MM.1S (cell line): ENCODE data around the gene TNIP1.

Experiments
- DNase-seq: peaks from one replicate; pipeline ENCODE4 v3.0.0-alpha.2; 2015
- H2AFZ ChIP-seq: fragments of 300-600 bp; sonication (generic); 2 replicates; pipeline ENCODE4 v1.6.0; 2016; ENCODE audit warnings: antibody characterized with exemption, low read length
- H3F3A ChIP-seq: fragments of 300-600 bp; sonication (generic); 2 replicates; pipeline ENCODE4 v1.6.1; 2016; ENCODE audit warnings: mild to moderate bottlenecking, antibody characterized with exemption, low read length, moderate library complexity, mixed read lengths; ENCODE audit not compliant: insufficient read depth
- H3K27ac ChIP-seq: fragments of 300-600 bp; sonication (generic); 2 replicates; pipeline ENCODE4 v1.5.1; 2016; ENCODE audit warnings: mild to moderate bottlenecking, low read length
- H3K27me3 ChIP-seq: fragments of 300-600 bp; sonication (generic); replicated peaks from 2 replicates; pipeline ENCODE4 v1.6.0; 2016; ENCODE audit warnings: low read length; ENCODE audit not compliant: insufficient read depth
- H3K36me3 ChIP-seq: fragments of 300-600 bp; sonication (generic); replicated peaks from 2 replicates; pipeline ENCODE4 v1.6.1; 2016; ENCODE audit warnings: mild to moderate bottlenecking, low read length, mixed read lengths; ENCODE audit not compliant: insufficient read depth
- H3K4me1 ChIP-seq: fragments of 300-600 bp; sonication (generic); 2 replicates; pipeline ENCODE4 v1.6.1; 2016; ENCODE audit warnings: low read length, mixed read lengths
- H3K4me2 ChIP-seq: fragments of 300-600 bp; sonication (generic); 2 replicates; pipeline ENCODE4 v1.6.0; 2016; ENCODE audit warnings: low read depth, low read length
- H3K4me3 ChIP-seq: fragments of 300-600 bp; sonication (generic); 2 replicates; pipeline ENCODE4 v1.5.1; 2016; ENCODE audit warnings: low read length, mixed read lengths
- H3K79me2 ChIP-seq: fragments of 300-600 bp; sonication (generic); 2 replicates; pipeline ENCODE4 v1.6.1; 2016; ENCODE audit warnings: mixed run types, low read length, mixed read lengths
- H3K9ac ChIP-seq: fragments of 300-600 bp; sonication (generic); 2 replicates; pipeline ENCODE4 v1.6.1; 2016; ENCODE audit warnings: low read length, mixed read lengths
- H3K9me2 ChIP-seq: fragments of 300-600 bp; sonication (generic); replicated peaks from 2 replicates; pipeline ENCODE4 v1.6.1; 2016; ENCODE audit warnings: mild to moderate bottlenecking, low read length, mixed read lengths; ENCODE audit not compliant: insufficient read depth
- H3K9me3 ChIP-seq: fragments of 300-600 bp; sonication (generic); replicated peaks from 2 replicates; pipeline ENCODE4 v1.6.1; 2016; ENCODE audit warnings: mild to moderate bottlenecking, low read length, mixed read lengths; ENCODE audit not compliant: insufficient read depth
- H4K20me1 ChIP-seq: fragments of 300-600 bp; sonication (generic); 2 replicates; pipeline ENCODE4 v1.6.1; 2016; ENCODE audit warnings: mild to moderate bottlenecking, low read length, moderate library complexity, mixed read lengths; ENCODE audit not compliant: insufficient read depth
- EZH2 ChIP-seq: fragments of 300-600 bp; sonication (generic); optimal IDR thresholded peaks from 2 replicates; pipeline ENCODE3; 2017; ENCODE audit warnings: low read depth, mild to moderate bottlenecking, antibody characterized with exemption, low read length, mixed read lengths
- EZH2phosphoT487 ChIP-seq: fragments of 300-600 bp; sonication (generic); IDR thresholded peaks from 2 replicates; pipeline ENCODE4 v1.6.1; 2018; ENCODE audit warnings: antibody characterized with exemption, low read length
- TF ChIP-seq, protein P1 (sequence below): fragments of 300-600 bp; sonication (generic); IDR thresholded peaks from 2 replicates; pipeline ENCODE4 v1.5.1; 2016; ENCODE audit warnings: antibody characterized with exemption, low read length, mixed read lengths

TNIP1 gene

GRCh38 chr5:151001436-151001835 is 79.4 kb downstream of the TNIP1 start:
- Histone ChIP-seq H3K9me2 (no peaks in the 10 kb centered on the region), H3K79me2 (no peaks in the 10 kb centered on the region), H3K27me3 (no peaks in the 10 kb centered on the region), H3K4me2 (no peak overlapping the region), H3K4me1 (no peaks in the 10 kb centered on the region), H3K4me3 (no peak overlapping the region), H3K9ac (no peak overlapping the region), H2AFZ (no peak overlapping the region), H3K9me3 (no peaks in the 10 kb centered on the region), H4K20me1 (no peaks in the 10 kb centered on the region), H3K36me3 (no peaks in the 10 kb centered on the region), H3F3A (no peaks in the 10 kb centered on the region), H3K27ac (no peak overlapping the region)
- TF ChIP-seq EZH2 (no peak), EZH2phosphoT487 (no peak)
- TF ChIP-seq, protein P1, sequence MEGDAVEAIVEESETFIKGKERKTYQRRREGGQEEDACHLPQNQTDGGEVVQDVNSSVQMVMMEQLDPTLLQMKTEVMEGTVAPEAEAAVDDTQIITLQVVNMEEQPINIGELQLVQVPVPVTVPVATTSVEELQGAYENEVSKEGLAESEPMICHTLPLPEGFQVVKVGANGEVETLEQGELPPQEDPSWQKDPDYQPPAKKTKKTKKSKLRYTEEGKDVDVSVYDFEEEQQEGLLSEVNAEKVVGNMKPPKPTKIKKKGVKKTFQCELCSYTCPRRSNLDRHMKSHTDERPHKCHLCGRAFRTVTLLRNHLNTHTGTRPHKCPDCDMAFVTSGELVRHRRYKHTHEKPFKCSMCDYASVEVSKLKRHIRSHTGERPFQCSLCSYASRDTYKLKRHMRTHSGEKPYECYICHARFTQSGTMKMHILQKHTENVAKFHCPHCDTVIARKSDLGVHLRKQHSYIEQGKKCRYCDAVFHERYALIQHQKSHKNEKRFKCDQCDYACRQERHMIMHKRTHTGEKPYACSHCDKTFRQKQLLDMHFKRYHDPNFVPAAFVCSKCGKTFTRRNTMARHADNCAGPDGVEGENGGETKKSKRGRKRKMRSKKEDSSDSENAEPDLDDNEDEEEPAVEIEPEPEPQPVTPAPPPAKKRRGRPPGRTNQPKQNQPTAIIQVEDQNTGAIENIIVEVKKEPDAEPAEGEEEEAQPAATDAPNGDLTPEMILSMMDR = no peak
- no peak for DNase-seq

DNA sequence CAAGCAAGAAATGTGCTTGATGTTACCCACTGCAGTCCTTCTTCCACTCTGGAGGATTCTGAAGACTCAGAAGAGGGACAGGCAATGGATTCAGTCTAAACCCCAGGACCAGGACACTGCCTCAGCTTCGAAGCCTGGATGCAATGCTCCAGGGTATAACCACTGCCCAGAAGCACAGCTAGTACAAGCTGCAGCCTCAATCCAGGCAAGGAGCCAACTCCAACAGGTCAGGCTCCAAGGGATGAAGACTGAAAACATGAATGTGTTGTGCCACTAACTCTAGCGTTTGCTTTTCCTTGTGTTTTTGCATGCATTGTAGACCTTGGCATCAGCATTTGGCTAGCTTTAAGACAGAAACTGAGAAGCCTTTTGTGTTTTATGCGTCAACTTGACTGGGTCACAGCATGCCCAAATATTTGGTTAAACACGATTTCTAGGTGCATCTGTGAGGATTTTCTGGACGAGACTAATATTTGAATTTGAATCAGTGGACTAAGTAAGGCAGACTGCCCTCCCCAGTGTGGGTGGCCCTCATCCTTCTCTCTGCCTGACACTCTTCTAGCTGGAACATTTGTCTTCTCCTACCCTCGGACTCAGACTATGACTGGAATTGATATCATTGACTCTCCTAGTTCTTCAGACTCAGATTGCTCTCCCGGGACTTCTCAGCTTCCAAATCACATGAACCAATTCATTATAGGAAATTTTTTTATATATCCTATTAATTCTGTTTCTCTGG is 81.0 kb downstream of the TNIP1 start:
- H3K9me3 ChIP-seq = no peaks in the 10 kb centered on the region
- H3K9me2 ChIP-seq = no peaks in the 10 kb centered on the region
- no peaks in the 10 kb centered on the region for H3K27me3 ChIP-seq
- H4K20me1 ChIP-seq = no peaks in the 10 kb centered on the region
- no peak for DNase-seq
- H3F3A ChIP-seq = no peaks in the 10 kb centered on the region
- no peak overlapping the region for H3K27ac ChIP-seq
- no peaks in the 10 kb centered on the region for H3K36me3 ChIP-seq
- no peaks in the 10 kb centered on the region for H3K79me2 ChIP-seq
- H3K4me3 ChIP-seq = no peak overlapping the region
- TF ChIP-seq, protein P1 = no peak
- no peak for TF ChIP-seq EZH2phosphoT487
- TF ChIP-seq EZH2 = no peak
- H2AFZ ChIP-seq = no peak overlapping the region
- no peak overlapping the region for H3K4me2 ChIP-seq
- no peak overlapping the region for H3K9ac ChIP-seq
- no peaks in the 10 kb centered on the region for H3K4me1 ChIP-seq

DNA sequence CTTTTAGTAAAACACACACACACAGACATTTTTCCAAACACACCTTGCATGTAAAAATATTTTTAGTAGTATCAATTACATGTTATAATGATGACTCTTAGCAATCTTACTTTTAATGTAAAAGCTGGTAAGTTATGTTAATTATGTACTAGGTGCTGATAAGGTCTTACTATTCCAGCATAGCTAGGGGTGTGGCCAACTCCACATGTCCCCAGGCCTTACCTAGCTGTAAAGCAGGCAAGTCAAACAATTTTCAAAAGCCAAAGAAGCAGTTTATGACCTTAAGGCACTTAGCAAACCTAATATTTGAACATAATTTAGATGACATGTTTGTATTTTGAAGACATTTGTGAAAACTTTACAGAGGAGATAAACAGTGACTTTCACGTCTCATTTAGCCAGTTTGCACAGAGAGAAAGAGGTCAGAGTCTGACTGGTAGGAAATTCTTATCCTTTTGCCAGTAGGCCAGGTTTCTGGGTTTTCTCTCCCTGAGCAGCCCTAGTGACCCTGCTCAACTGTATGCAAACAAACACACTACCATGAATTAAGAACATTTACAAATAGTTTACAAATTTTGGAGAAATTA is 86.9 kb downstream of the TNIP1 start:
- H3K27ac ChIP-seq = no peak overlapping the region
- H3K9me2 ChIP-seq = no peaks in the 10 kb centered on the region
- TF ChIP-seq, protein P1 = no peak
- TF ChIP-seq EZH2phosphoT487 (no peak), EZH2 (no peak)
- no peak overlapping the region for H3K4me3 ChIP-seq
- DNase-seq = no peak
- H3K36me3 ChIP-seq = no peaks in the 10 kb centered on the region
- no peaks in the 10 kb centered on the region for H3K9me3 ChIP-seq
- no peaks in the 10 kb centered on the region for H3K27me3 ChIP-seq
- no peaks in the 10 kb centered on the region for H3F3A ChIP-seq
- no peaks in the 10 kb centered on the region for H3K4me1 ChIP-seq
- H3K4me2 ChIP-seq = no peak overlapping the region
- no peak overlapping the region for H2AFZ ChIP-seq
- no peak overlapping the region for H3K9ac ChIP-seq
- H4K20me1 ChIP-seq = no peaks in the 10 kb centered on the region
- no peaks in the 10 kb centered on the region for H3K79me2 ChIP-seq
